Gastrocnemius medialis (tissue), 4 donors: ENCODE measurements around the gene LSAMP.

Experiments used
- POLR2A ChIP-seq, 2 donors: fragments of 450-650 bp; IDR thresholded peaks; one replicate each; pipeline ENCODE4 v1.6.1; 2017; ENCODE audit warnings: antibody characterized with exemption in 2 of 2, mild to moderate bottlenecking in 2 of 2, moderate library complexity in 2 of 2
- TF ChIP-seq, protein P1 (sequence below), 5 experiments: fragments of 450-650 bp in 3 of 5; fragments of 200-600 bp in 2 of 5; sonication (generic) in 2 of 5; IDR thresholded peaks in 4 of 5; conservative IDR thresholded peaks in 1 of 5; 1 replicate in 4 of 5; 2 replicates in 1 of 5; pipeline ENCODE4 v1.5.1; 2016 to 2019; ENCODE audit warnings: antibody characterized with exemption in 5 of 5, mild to moderate bottlenecking in 3 of 5, moderate library complexity in 3 of 5

DNA sequence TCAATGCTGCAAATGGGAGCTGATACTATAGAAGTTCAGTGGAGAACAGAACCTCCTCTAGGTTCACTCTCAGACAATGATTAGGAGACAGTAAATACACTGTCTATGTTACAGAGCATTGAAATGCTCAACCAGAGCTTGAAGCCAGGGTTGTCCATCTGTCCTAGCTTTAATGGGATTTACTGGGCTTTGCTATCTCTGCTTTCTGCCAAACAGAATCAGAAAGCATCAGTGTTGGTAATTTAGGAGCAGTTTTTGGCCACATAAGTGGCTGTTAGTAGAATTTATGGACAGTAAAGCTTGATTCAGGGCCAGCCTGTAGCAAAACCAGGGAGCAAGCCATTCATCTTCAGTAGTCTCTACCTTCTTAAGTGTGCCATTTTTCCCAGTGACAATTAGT lies 396.3 kb downstream of the LSAMP start:
- TF ChIP-seq, protein P1, sequence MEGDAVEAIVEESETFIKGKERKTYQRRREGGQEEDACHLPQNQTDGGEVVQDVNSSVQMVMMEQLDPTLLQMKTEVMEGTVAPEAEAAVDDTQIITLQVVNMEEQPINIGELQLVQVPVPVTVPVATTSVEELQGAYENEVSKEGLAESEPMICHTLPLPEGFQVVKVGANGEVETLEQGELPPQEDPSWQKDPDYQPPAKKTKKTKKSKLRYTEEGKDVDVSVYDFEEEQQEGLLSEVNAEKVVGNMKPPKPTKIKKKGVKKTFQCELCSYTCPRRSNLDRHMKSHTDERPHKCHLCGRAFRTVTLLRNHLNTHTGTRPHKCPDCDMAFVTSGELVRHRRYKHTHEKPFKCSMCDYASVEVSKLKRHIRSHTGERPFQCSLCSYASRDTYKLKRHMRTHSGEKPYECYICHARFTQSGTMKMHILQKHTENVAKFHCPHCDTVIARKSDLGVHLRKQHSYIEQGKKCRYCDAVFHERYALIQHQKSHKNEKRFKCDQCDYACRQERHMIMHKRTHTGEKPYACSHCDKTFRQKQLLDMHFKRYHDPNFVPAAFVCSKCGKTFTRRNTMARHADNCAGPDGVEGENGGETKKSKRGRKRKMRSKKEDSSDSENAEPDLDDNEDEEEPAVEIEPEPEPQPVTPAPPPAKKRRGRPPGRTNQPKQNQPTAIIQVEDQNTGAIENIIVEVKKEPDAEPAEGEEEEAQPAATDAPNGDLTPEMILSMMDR (IDR thresholded peaks at IDR 0.05 in 4 of 5, conservative IDR thresholded peaks at IDR 0.05 in 1 of 5): no peak
- TF ChIP-seq POLR2A (IDR thresholded peaks at IDR 0.05): no peak
